HG03045 (cell line): Measurements from ENCODE around the gene LPCAT2.

Source experiments
- ATAC-seq: cut with Tn5 transposase; IDR thresholded peaks from one replicate; pipeline ENCODE4 v1.9.1; 2021; ENCODE audit warnings: mild to moderate bottlenecking, moderate library complexity; ENCODE audit not compliant: unreplicated experiment

LPCAT2 gene

GRCh38 chr16:55480228-55480655 is 28.6 kb upstream of the LPCAT2 start:
- no peak for ATAC-seq

GRCh38 chr16:55481023-55481422 is 27.8 kb upstream of the LPCAT2 start:
- no peak for ATAC-seq

DNA sequence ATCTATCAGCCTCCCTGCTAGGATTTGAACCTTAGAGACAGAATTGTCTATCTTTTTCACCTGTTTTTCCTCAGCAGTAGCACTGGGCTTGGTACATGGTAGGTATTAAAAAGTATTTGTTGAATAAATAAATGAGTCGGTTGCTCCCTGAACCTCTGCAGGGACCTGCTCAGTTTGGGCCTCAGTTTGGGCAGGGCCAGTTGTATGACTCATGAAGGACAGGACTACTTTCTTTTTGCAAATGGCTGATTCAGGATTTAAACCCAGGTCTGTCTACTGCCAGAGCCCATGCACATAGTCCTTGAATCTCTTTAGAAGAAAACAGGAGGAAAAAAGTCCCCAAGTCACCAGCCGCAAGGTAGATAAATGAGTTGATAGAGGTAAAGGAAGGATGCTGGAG is 26.8 kb upstream of the LPCAT2 start:
- no peak for ATAC-seq

- no peak for ATAC-seq
Observed at GRCh38 chr16:55487048-55487803, 21.6 kb upstream of the LPCAT2 start.

DNA sequence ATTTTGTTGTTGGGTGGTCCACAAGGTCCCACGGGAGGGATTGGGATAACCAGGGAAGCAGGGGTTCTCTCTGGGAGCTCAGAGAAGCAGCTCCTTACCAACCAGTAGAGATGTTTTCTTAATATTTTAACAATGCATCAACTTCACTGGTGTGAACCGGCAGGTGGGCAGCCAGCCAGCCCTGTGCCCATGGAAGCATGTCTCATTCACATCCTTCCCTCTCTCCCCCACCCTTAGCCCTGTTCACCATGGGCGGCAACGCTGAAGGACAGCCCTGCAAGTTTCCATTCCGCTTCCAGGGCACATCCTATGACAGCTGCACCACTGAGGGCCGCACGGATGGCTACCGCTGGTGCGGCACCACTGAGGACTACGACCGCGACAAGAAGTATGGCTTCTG is 20.6 kb upstream of the LPCAT2 start:
- no peak for ATAC-seq

- no peak for ATAC-seq
Observed at GRCh38 chr16:55489119-55489955, 19.5 kb upstream of the LPCAT2 start.

GRCh38 chr16:55489956-55490265 is 19.0 kb upstream of the LPCAT2 start:
- ATAC-seq, result no peak

GRCh38 chr16:55490301-55490700 is 18.6 kb upstream of the LPCAT2 start:
- ATAC-seq, result no peak

GRCh38 chr16:55491691-55492090 is 17.2 kb upstream of the LPCAT2 start:
- ATAC-seq, result no peak

DNA sequence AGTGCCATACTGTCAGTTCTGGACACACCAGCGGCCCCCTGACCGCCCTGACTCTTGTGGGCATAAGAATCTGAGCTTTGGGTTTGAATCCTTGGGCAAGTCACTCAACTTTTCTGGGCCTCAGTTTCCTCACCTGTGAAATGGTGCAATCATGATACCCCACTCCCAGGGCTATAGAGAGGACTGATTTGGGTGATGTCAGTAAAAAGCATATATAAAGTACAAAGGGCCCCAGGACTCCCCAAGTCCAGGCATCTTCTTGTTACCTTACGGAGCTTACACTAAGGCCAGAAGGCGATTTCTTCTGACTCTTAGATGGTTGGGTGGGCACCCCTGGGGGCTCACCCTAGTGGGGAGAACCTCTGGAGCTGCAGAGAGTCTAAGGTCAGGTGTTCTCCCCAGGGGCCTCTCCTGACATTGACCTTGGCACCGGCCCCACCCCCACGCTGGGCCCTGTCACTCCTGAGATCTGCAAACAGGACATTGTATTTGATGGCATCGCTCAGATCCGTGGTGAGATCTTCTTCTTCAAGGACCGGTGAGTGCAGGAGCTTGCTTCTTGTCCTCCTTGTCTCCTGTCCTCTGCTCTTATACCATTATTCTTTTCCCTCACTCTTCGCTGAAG is 16.0 kb upstream of the LPCAT2 start:
- ATAC-seq, result no peak

- no peak for ATAC-seq
Observed at GRCh38 chr16:55494994-55495421, 13.9 kb upstream of the LPCAT2 start.

DNA sequence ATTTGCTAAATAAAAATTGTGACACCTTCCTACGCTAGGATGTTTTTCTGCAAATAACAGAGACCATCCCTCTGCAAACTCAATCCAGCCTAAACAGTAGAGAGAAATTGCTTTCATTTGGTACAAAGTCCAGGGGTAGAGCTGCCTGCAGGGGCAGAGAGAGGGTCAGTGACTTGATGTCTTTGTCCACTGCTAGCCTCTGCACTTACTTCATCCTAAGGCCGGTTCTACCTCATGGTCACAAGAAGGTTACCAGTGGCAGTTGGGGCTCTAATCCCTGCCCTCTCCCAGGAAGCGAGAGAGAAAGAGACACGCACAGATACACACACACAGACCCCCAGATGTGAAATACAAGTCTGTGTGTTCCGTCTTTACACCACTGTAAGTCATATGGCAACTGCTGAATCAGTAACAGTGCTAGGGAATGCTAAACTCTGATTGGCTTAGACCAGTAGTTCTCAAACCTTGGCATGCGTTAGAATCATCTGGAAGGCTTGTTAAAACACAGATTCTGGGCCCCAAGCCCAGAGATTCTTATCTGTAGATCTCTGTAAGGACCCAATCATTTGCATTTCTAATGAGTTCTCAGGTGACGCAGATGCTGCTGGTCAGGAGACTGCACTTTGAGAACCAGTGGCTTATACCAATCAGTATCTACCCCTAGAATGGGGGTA is 13.1 kb upstream of the LPCAT2 start:
- ATAC-seq, result no peak

DNA sequence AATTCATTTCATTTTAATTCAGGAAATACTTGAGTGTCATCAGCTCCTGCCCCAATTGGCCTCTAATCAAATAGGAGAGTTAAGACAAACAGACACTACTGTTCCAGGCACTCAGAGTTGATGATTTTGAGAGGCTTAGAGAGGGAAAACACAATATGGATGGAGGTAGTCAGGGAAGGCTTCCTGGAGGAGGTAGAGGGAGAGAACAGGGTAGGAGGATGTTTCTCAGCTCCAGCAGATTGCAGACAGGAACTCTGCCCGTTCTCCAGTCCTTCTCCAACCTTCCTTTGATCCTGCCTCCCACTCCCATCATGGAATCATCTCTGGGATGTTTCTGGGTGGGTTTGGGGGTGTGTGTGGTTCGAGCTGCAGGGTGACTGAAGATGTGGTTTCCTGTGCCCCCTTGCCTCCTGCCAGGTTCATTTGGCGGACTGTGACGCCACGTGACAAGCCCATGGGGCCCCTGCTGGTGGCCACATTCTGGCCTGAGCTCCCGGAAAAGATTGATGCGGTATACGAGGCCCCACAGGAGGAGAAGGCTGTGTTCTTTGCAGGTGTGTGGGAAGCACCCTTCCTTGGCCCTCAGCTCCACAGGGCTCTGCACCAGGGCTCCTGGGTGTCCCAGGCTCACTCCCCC is 12.2 kb upstream of the LPCAT2 start:
- no peak for ATAC-seq

DNA sequence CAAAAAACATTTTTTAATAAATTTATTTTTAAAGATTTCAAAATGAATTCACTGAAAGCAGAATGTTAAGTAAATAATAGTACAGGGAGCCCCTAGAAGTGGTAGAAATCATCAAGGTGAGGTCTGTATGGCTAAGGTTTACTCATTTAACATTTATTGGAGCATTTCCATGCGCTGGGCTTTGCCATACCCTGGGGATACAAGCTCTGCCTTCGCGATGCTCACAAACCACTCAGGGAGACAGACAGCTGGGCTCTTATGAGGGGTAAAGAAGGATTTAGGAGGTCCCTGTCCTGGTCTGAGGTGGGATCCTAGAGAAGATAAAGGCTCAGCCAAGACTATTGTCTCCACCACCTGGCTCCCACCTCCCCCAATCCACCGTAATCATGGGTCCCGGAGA is 11.3 kb upstream of the LPCAT2 start:
- ATAC-seq, result no peak

DNA sequence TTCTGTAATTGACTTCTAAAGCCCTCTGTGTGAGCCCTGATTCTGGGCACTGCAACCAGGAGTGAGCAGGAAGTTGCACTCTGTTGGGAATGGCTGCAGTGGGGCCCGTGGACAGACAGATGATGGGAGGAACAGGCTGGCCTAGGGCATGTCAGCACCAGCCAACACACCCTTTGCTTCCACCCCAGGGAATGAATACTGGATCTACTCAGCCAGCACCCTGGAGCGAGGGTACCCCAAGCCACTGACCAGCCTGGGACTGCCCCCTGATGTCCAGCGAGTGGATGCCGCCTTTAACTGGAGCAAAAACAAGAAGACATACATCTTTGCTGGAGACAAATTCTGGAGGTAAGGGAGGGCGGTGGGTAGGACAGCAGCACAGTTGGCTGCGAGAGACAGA is 10.8 kb upstream of the LPCAT2 start:
- no peak for ATAC-seq

DNA sequence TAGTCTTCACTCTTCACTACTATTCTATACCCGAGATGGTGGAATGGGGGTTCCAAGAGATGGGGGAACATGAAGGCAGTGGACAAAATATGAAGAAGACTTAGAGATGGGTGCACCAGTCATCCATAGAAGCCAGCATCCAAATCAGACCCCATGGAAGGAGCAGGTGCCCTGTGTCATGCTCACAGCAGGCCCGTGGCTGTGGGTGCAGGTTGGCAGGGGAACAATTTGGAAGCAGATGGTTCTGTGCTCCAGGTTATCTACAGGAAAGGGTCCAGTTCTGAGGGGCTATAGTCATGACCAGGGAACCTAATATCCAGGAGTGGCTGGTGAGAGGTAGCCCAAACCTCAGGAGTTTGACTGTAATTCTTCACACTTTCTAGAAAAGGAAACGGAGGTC is 9.6 kb upstream of the LPCAT2 start:
- ATAC-seq, result no peak

- no peak for ATAC-seq
Observed at GRCh38 chr16:55499951-55500529, 8.8 kb upstream of the LPCAT2 start.

DNA sequence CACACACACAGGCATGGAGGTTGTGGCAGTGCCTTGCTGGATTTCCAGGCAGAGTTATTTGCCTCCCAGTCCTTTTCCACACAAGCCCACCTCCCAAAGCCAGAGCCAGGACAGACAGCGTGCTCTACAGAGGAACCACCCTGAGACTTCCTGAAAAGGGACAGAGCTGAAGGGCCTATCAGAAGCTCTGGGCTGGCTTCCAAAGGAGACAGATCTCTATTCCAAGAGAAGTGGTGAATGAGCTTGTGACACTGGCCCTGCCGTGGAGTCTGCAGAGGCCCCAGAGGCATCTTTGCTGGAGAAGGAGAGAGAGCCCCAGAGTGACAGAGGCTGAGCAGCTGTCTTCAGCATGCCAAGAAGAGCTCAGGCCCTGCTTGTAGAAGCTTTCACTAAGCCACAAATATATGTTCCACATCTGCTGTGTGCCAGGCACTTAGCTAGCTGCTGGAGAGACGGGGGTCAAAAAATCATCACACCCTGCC is 8.3 kb upstream of the LPCAT2 start:
- ATAC-seq, result no peak

DNA sequence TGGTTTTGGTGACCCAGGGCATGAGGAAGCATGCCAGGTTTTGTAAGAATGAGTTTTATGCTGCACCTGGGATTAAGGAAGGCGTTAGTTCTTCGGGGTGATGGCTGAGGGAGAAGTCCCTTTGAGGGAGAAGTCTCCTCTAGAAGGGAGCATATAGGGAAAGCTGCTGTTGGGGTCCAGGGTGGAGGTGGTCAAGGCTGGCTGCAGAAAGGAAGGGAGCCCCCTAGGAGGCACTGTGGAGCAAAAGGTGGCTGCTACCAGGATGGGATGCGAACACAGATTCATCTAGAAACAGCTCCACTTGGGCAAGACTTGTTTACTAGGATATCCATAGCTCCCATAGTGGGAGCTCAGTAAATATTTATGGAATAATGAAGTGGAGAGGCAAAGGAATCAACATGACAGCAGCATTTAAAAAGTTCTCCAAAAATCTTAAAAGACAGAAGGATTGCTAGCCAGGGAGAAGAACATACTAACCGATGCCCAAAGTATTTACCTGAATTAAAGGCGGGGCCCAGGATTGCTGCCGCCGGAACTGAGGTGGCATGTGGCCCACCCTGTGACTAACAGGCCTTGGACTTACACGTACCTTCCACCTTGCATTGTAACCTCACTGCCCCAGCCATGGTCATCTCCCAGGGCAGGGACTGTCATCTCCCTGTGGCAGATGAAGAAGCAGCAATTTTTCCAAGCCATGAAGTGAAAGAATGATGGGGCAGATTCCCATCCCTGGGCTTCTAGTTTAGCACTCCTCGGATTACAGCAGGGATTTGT is 7.1 kb upstream of the LPCAT2 start:
- no peak for ATAC-seq
